ENCODE data around the gene HS3ST3A1.

Gene HS3ST3A1

DNA sequence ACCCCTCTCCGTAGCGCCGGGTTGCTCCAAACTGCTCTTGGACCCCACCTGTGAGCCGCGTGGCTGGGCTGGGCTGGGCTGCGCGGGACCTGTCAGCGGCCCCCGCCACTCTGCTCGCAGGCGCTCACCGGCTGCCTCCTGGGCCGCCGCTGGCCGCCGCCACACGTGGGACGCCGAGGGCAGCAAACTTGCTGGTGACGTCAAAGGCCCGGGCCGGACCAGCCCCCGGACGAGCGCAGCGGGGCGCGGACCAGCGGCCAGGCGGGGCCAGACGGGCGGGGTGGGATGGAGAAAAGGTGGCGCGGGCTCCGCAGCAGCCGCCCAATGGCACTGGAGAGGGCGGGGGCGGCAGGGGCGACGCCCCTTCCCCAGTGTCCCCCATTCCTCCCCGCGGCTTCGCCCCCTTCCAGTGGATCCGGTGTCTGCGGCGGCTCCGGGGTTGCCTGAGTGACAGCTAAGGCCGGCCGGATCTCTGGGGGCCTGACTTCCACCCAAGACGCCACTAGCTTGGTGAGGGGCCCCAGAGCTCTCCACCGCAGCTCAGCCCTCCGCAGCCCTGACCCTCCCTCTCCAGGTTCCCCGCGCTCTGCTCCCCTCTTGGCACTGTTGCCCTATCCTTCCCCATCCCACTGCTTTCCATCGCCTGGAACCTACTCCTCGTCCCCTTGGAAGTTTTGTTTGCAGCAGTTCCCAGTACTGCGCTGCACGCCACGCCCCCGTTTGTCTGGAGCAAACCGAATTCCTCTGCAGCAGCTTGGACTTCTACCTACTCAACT lies at the start of gene HS3ST3A1:
Gene HS3ST3A1, minus strand, starts transcription at position 154 of the 776 bp plus-strand sequence. CDS start 800 bp downstream, outside the sequence.
- DNase-seq: no peak

DNA sequence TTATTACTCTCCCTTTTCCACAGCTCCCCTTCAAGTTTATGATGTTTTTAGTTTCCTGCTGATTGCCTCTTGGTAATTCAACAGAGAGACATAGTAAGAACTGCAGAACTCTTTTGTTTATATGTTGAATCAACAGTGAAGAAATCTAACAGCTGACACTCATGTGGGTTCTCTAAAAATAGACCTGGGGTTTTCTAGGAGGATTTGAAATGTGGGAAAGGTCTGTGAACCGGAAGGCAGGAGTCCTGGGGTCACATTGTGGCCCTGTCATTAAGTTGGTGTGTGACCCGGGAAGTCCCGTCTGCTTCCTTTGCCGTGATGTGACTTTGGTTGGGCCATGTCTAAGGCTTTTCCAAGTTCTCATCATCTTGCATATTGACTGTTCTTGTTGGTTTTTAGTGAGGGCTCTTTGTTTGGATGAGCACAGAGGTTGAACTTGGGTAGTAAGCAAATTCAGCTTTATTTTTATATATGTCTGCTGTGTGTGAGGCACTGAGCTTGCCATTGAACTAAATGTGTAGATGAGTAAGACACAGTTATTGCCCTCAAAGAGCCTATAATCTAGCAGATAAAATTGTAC lies 48.5 kb upstream of the HS3ST3A1 start:
- DNase-seq: no peak

- DNase-seq: no peak
Measured at GRCh38 chr17:13647543-13648021, 45.9 kb upstream of the HS3ST3A1 start.

GRCh38 chr17:13646969-13647542 lies 45.3 kb upstream of the HS3ST3A1 start:
- no peak for DNase-seq

GRCh38 chr17:13646411-13646810 lies 44.7 kb upstream of the HS3ST3A1 start:
- DNase-seq: no peak

- DNase-seq: no peak
Measured at GRCh38 chr17:13643180-13643579, 41.5 kb upstream of the HS3ST3A1 start.

DNA sequence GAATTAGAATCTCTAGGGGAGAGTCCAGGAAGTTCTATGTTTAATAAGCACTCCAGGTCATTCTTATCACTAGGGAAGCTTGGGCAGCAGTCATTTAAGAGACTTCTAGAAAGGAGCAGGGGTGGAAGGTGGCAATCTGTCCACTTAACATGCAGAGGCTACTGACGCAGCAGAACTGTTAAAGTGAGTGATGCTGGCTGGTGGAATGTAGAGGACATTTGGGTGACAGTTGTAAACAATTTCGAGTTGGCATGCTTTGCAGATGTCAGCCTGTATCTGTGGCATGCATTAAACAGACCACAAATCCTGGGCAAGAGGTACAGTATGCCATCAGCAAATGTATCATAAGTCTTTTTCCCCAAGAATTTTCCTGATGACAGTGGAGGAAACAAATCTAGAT lies 40.5 kb upstream of the HS3ST3A1 start:
- DNase-seq: no peak

GRCh38 chr17:13640551-13640950 lies 38.8 kb upstream of the HS3ST3A1 start:
- no peak for DNase-seq

GRCh38 chr17:13638855-13639458 lies 37.2 kb upstream of the HS3ST3A1 start:
- DNase-seq: no peak

DNA sequence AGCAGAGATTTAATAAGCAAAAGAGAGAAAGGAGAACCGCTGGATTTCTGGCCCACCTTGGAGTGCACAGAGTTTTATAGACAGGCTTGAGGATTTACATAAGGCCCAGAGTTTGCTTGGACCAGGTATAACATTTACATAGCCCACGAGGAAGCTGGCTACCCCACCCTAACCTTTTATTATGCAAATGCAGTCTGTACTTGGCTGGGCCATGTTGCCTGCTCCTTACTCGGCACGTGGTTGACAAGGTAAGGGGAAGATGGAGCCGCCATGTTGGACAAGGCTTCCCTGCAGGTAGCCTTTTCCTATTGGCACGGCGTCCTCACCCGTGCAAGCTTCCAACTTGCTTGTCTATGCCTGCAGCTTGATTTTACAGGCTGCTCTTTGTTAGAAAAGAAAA lies 35.2 kb upstream of the HS3ST3A1 start:
- no peak for DNase-seq

GRCh38 chr17:13635951-13636350 lies 34.2 kb upstream of the HS3ST3A1 start:
- no peak for DNase-seq

GRCh38 chr17:13634021-13634420 lies 32.3 kb upstream of the HS3ST3A1 start:
- DNase-seq: no peak

- DNase-seq: no peak
Measured at GRCh38 chr17:13631529-13631928, 29.8 kb upstream of the HS3ST3A1 start.

- no peak for DNase-seq
Measured at GRCh38 chr17:13626703-13627102, 25.0 kb upstream of the HS3ST3A1 start.

DNA sequence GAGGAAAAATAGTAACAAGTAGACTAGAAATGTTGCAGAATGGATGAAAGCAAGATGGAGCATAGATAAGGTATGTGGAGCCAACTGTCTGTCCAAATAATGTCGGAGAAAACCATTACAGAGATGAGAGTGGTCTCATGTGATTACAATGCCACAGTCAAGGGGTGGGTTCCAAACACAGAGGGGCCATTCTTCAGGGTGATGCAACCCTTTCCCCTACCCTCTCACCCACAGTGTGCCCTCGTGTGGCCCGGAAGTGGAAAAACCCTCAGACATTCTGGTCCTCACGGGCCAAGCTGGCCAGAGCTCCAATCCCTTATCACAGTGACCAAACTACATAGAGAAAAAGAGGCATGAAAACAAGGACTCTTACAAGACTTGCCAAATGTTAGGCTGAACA lies 17.7 kb upstream of the HS3ST3A1 start:
- no peak for DNase-seq

- no peak for DNase-seq
Measured at GRCh38 chr17:13616031-13616430, 14.3 kb upstream of the HS3ST3A1 start.

- no peak for DNase-seq
Measured at GRCh38 chr17:13609941-13610340, 8.2 kb upstream of the HS3ST3A1 start.

GRCh38 chr17:13601322-13601775 lies 380 bp downstream of the HS3ST3A1 start:
- no peak for DNase-seq

DNA sequence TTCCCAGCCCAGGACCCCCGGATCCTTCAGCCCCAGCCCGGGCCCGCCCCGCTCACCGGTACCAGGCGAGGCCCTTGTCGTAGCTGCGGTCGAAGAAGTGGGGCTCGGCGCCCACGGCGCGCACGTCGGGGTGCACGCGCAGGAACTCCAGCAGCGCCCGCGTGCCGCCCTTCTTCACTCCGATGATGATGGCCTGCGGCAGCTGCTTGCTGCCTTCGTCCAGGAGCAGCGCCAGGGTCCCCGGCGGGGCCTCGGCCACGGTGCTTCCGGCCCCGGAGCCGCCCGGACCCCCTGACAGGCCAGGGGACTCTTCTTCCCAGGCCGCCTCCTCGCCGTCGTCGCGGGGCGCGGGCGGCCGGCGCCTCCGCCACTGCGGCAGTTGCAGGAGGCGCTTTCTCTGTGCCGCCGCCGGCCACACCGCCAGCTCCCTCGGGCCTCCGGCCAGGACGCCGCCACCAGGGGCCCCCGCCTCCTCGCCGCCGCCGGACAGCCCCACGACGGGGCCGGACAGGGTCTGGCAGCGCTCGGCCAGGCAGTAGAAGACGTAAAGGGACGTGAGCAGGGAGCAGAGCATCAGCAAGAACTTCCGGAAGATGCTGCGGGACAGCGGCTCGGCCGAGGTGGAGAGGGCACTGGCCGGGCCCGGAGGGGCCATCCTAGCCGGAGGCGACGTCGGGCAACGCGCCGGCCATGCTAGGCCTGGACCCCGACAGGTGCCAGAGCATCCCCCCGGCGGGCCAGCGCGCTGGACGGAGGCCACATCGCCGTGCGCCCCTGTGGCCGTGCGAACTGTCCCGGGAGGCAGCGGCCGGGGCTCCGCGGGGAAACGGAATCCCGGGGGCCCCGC lies 1.0 kb downstream of the HS3ST3A1 start:
- DNase-seq: no peak

DNA sequence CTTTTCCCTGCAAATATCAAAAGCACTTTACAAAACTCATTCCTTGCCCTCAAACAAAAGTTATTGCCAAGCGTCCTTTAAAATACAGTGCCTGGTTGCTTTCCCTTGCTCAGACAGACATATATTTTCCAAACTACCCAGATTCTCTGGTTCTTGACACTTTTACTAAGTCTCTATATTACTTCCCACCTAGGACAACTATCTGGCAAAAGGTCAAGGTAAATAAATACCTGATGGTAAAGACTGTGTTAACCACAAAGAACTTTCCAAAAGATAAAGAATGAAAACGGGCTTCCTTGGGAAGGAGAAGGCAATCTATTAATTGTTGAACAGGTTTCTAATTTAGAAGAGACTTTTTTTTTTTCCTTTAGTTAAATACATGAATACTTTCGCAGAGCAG lies 1.9 kb downstream of the HS3ST3A1 start:
- no peak for DNase-seq

DNA sequence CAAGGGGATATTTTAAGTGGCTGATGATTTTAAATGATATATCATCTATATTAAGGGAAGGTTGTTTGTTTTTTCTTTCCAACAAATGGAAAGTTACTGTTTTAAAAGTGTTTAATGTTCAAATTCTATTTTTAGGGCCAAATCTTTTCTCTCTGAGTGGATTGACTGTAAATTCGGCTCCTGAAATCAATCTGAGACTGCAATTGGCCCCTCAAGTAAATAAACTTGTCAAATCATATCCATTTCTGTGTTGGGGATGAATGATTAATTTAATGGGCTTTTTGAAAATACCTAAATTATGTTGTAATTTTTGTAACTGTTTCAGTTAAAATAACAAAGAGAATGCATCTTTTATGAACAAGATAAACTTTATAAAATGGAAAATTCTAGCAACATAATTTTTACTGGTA lies 2.6 kb downstream of the HS3ST3A1 start:
- DNase-seq: no peak

GRCh38 chr17:13598353-13599167 lies 3.2 kb downstream of the HS3ST3A1 start:
- DNase-seq: no peak
